GM12864 (cell line): ENCODE results near the gene LPP.

Experiments used
- DNase-seq: peaks from one replicate; pipeline ENCODE4 v3.0.0-alpha.2; 2011; ENCODE audit warnings: low read depth
- H3K4me3 ChIP-seq: 2 replicates; pipeline ENCODE4 v1.5.1; 2011; ENCODE audit warnings: mild to moderate bottlenecking, low read depth, low read length, control low read depth
- TF ChIP-seq, protein P1 (sequence below): IDR thresholded peaks from 2 replicates; pipeline ENCODE4 v1.5.1; 2011; ENCODE audit warnings: low read depth, mild to moderate bottlenecking, moderate library complexity, low read length, control low read depth, inconsistent platforms; ENCODE audit errors: missing control alignments

The LPP gene

DNA sequence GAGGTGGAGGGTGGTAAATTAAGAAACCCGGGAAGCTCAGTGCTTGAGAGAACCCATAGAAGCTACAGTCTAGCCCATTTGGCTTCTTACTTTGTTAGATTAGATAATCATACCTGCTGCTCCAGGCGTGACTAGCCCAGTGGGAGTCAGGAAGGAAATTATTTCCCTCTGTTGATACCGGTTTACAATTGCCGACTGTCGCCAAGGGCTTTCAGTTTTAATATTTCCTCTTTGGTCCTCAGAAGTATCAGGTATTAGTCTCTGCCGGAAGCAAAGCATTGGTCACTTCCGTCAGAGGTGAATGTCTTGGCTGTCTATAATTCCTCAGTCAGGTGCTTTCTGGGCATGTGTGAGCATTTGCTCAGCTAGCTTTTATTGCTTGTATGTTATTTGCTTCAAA is 75.2 kb downstream of the LPP start:
- TF ChIP-seq, protein P1, sequence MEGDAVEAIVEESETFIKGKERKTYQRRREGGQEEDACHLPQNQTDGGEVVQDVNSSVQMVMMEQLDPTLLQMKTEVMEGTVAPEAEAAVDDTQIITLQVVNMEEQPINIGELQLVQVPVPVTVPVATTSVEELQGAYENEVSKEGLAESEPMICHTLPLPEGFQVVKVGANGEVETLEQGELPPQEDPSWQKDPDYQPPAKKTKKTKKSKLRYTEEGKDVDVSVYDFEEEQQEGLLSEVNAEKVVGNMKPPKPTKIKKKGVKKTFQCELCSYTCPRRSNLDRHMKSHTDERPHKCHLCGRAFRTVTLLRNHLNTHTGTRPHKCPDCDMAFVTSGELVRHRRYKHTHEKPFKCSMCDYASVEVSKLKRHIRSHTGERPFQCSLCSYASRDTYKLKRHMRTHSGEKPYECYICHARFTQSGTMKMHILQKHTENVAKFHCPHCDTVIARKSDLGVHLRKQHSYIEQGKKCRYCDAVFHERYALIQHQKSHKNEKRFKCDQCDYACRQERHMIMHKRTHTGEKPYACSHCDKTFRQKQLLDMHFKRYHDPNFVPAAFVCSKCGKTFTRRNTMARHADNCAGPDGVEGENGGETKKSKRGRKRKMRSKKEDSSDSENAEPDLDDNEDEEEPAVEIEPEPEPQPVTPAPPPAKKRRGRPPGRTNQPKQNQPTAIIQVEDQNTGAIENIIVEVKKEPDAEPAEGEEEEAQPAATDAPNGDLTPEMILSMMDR: no peak

DNA sequence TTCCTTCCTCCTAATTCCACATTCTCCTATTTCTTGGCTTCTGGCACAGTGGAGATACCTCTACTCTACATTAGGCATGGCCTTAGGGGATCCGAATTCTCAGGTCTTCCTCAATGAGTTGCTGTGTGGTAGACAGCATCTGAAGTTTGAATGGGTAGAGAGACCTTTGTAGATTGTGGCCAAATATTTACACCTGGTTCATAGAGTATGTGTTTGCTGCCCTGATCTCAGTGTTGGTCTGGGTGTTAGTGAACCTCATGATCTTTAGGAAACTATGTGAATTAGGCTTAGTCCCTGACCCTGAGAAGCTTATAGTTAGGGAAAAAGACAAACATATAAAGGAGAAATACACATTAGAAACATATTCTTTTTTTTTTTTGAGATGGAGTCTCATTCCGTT is 75.8 kb downstream of the LPP start:
- no peak for DNase-seq
- TF ChIP-seq, protein P1: no peak
- H3K4me3 ChIP-seq: no peak overlapping the region

More for the DNA sequence above, 75.2 kb downstream of the LPP start:
- no peak overlapping the region for H3K4me3 ChIP-seq
- no peak for DNase-seq

DNA sequence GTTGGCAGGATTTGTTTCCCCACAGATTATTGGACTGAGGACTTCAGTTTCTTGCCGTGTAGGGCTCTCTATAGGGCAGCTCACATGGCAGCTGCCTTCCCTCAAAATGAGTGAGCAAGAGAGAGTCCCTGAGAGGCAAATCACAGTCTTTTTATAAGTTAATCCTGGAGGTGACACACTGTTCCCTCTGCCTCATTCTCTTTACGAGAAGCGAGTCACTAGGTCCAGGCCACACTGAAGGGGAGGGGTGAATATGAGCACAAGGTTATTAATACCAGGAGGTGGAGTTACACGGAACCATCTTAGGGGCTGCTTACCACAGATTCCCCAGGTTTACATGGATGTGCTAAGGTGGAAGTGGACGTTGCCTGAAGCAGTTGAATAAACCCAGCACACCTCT is 77.0 kb downstream of the LPP start:
- TF ChIP-seq, protein P1: no peak
- no peak for DNase-seq
- no peak overlapping the region for H3K4me3 ChIP-seq

DNA sequence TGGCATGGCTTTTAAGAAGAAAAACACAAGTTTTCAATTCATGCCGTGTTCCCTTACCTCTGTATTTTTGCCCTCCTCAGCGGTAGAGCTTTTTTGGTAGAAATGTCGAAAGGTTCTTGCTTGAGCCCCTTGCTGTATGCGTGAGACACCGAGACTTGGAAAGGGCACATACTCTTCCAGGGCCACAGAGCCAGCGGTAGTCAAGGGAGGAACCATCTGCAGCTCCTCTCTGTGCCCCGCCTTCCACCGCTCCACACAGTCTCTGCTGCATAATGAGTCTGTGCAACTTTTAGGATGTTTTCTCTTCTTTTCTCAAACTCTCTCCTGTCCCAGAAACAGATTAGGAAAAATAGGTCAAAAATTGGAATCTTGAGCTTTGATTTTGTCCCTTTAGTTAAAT is 77.5 kb downstream of the LPP start:
- DNase-seq: no peak
- no peak overlapping the region for H3K4me3 ChIP-seq
- TF ChIP-seq, protein P1: no peak

DNA sequence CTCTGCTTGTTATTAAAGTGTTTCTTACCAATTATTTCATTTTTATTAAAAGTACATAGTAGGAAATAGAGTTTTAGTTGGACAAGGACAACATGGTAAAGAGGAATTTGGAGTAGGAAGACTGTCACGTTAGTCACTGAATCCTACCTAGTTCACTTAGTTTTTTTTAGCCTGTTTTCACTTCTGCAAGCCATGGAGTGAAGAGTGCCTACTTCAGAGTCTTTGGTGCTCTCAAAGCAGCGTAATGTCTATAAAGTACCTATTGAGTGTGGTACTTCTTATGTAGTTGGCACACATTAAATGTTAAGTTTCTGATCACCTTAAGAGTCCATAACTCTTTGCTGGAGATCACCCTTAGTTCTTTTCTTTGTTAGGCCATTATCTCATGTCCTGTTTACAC is 78.7 kb downstream of the LPP start:
- TF ChIP-seq, protein P1: no peak
- H3K4me3 ChIP-seq: no peak overlapping the region
- DNase-seq: no peak

DNA sequence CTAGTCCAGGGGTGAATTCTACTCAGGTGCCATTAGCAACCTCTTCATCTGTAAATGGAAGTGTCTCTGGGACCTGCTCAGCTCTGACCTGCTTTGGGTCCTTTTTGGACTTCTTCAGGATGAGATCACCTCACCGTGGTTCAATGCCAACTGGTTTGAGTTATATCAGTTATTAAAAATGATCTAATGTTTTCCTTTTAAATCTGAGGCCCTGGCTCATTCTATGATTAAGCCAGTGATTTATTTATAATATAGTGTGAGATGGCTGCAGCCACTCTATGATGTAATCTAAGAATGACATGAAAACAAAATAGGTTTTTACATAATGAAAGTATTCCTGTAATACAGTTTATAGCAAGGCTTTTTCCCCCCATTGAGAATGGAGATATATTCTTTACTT is 79.4 kb downstream of the LPP start:
- no peak for DNase-seq
- H3K4me3 ChIP-seq: no peak overlapping the region
- TF ChIP-seq, protein P1: no peak

DNA sequence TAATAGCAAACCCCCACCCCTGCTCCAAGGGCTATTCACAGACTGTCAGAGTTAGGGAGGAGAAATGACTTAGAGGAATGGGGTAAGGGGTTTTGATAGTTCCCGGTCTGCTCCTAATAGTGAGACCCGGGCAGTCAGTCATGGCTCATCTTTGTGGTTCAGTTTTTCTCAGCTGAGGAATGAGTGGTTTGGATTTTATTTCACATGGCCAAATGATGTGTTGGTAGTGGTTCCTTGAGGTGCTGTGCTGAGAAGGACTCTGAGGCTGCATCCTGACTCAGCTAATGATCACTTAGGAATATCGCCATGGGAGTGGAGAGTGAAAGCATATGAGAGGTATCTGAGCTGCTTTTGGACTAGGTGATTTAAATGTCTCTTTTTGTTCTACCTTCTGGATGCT is 80.2 kb downstream of the LPP start:
- TF ChIP-seq, protein P1: no peak
- DNase-seq: no peak
- no peak overlapping the region for H3K4me3 ChIP-seq
